Loucy (cell line): Measurements from ENCODE around the gene LPCAT2.

Experiments
- EZH2phosphoT487 ChIP-seq: fragments of 200-600 bp; IDR thresholded peaks from 2 replicates; pipeline ENCODE4 v1.6.1; 2018; ENCODE audit warnings: antibody characterized with exemption, mild to moderate bottlenecking, moderate library complexity, borderline replicate concordance
- TF ChIP-seq, protein P1 (sequence below): fragments of 200-600 bp; sonication (generic); conservative IDR thresholded peaks from 2 replicates; pipeline ENCODE4 v1.5.1; 2014; ENCODE audit warnings: mild to moderate bottlenecking, antibody characterized with exemption, low read length

DNA sequence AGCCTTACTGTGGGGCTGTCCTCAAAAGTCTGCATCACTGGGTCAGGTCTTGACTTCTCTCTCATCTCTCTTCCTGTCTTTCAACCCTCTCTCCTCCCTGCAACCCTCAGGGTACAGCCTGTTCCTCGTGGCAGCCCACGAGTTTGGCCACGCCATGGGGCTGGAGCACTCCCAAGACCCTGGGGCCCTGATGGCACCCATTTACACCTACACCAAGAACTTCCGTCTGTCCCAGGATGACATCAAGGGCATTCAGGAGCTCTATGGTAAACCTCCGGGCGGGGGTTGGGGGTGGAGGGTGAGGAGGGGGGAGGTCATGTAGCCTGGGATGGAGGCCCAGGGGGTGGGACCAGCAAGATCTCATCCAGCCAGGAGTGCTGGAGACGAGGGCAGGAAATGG is 17.2 kb upstream of the LPCAT2 start:
- TF ChIP-seq, protein P1, sequence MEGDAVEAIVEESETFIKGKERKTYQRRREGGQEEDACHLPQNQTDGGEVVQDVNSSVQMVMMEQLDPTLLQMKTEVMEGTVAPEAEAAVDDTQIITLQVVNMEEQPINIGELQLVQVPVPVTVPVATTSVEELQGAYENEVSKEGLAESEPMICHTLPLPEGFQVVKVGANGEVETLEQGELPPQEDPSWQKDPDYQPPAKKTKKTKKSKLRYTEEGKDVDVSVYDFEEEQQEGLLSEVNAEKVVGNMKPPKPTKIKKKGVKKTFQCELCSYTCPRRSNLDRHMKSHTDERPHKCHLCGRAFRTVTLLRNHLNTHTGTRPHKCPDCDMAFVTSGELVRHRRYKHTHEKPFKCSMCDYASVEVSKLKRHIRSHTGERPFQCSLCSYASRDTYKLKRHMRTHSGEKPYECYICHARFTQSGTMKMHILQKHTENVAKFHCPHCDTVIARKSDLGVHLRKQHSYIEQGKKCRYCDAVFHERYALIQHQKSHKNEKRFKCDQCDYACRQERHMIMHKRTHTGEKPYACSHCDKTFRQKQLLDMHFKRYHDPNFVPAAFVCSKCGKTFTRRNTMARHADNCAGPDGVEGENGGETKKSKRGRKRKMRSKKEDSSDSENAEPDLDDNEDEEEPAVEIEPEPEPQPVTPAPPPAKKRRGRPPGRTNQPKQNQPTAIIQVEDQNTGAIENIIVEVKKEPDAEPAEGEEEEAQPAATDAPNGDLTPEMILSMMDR: no peak
- no peak for TF ChIP-seq EZH2phosphoT487
